ENCODE data around the gene ELF4. TPM values are rescaled to one million over a fixed set of nuclear protein-coding genes. Genes with fewer than 3 reads are reported as not detected.

ELF4 gene
- total RNA-seq, 3 donors from 2014 or later, result 26.3 to 65.0 (median 43.7) TPM

DNA sequence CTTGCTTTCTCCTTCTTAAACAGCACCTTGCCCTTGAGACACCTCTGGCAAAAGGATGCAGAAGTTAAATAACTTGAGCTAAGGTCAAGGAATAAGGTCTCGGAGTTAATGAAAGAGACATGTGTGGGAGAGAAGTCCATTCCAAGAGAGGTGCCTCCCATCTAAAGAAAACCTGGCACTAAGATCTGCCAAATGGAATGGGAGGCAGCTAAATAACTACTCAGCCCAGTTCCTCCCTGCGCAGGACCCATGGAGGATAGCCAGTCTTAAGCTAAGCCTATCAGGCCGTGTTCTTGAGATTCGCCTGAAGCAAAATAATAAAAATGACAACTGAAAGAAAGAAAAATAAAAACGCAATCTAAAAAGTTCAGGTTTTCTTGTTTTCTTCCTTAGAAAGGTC lies 20.7 kb upstream of the ELF4 start:
- intact Hi-C loops (cut with DNase I, micrococcal nuclease), result no loop called here
- TF ChIP-seq, protein P1, sequence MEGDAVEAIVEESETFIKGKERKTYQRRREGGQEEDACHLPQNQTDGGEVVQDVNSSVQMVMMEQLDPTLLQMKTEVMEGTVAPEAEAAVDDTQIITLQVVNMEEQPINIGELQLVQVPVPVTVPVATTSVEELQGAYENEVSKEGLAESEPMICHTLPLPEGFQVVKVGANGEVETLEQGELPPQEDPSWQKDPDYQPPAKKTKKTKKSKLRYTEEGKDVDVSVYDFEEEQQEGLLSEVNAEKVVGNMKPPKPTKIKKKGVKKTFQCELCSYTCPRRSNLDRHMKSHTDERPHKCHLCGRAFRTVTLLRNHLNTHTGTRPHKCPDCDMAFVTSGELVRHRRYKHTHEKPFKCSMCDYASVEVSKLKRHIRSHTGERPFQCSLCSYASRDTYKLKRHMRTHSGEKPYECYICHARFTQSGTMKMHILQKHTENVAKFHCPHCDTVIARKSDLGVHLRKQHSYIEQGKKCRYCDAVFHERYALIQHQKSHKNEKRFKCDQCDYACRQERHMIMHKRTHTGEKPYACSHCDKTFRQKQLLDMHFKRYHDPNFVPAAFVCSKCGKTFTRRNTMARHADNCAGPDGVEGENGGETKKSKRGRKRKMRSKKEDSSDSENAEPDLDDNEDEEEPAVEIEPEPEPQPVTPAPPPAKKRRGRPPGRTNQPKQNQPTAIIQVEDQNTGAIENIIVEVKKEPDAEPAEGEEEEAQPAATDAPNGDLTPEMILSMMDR (IDR thresholded peaks at IDR 0.05), result no peak
- DNase-seq (no peak), ATAC-seq (no peak)
- Histone ChIP-seq H3K4me3 (no peak overlapping the region), H3K36me3 (ENCODE audit: low read depth) (no peaks in the 10 kb centered on the region), H3K9me3 (no peaks in the 10 kb centered on the region), H3K4me1 (ENCODE audit: low read depth) (no peaks in the 10 kb centered on the region)

DNA sequence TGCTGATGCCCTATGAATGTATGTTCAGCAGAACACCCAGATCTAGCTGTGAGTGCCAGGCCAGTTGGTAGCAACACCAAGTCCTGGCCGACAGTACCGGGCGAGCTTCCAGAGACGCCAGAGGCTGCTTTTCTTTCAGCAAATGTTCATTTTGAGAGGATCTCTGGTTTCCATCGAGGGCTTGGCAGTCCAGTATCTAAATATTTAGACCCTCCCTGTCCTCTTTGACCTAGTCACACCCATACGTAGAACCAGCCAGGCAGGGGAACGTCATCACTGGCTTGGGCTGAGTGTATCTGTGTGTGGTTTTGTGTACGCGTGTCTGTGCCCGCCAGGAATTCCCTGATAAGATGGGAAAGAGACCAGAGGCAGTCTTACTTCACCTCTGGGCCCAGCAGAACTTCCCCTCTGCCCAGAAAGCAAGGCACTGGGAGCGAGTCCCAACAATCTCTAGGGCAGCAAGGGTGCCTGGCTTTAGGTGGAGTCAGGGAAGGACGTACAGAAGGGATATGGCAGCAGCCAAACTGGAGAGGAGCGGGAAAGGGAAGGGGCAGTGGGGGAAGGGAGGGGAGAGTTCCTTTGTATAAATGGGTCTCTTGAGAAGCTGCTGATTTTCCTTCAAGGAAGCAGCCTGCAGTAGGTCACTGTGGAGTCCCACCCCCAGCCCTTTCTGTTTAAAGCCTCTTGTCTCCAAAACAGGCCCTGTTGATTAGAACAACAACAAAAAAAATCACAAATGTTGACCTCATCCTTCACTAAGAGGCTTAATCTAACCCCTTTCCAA lies 15.0 kb upstream of the ELF4 start:
- no peak overlapping the region for H3K4me3 ChIP-seq
- DNase-seq (no peak), ATAC-seq (no peak)
- no peaks in the 10 kb centered on the region for H3K4me1 ChIP-seq (ENCODE audit: low read depth)
- intact Hi-C loops (cut with DNase I, micrococcal nuclease), result no loop called here
- no peaks in the 10 kb centered on the region for H3K36me3 ChIP-seq (ENCODE audit: low read depth)
- no peaks in the 10 kb centered on the region for H3K9me3 ChIP-seq
- TF ChIP-seq, protein P1 (IDR thresholded peaks at IDR 0.05), result no peak

DNA sequence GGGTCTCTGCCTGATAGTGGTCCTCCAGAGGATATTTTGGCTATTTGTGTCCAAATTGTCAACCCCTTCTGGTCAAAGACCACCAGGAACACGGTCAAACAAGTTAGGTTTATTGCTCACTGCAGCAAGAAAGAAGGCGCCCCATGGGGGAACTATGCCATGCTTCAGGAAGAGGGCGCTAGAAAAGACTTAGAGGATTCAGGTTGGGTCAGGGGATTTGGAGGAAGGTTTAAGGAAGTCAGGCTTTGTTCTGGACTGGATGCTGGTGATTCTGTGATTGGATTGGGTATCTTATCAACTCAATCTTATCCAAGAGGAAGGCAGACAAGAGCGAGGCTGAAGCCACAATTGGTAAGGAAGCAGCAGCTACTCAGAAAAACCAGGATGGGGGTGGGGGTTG lies 14.3 kb upstream of the ELF4 start:
- intact Hi-C loops (cut with DNase I, micrococcal nuclease), result no loop called here
- DNase-seq (no peak), ATAC-seq (no peak)
- no peaks in the 10 kb centered on the region for H3K4me1 ChIP-seq (ENCODE audit: low read depth)
- H3K4me3 ChIP-seq, result no peak overlapping the region
- no peaks in the 10 kb centered on the region for H3K9me3 ChIP-seq
- H3K36me3 ChIP-seq (ENCODE audit: low read depth), result no peaks in the 10 kb centered on the region
- TF ChIP-seq, protein P1 (IDR thresholded peaks at IDR 0.05), result no peak

DNA sequence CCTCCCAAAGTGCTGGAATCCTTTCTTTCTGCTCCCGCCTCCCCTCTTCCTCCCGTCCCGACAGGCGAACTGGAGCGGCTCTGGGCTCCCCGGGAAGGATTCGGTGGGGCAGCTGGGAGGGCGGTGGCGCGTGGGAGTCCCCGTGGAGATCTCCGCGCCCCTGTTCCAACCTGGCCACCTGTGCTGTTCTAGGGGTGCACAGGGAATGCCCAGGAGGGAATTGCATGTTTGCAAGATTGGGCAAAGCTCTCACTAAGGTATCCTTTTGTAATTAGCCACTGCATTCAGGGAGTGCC lies 11.2 kb upstream of the ELF4 start:
- Histone ChIP-seq H3K9me3 (no peaks in the 10 kb centered on the region), H3K4me1 (ENCODE audit: low read depth) (no peaks in the 10 kb centered on the region), H3K36me3 (ENCODE audit: low read depth) (no peaks in the 10 kb centered on the region), H3K4me3 (no peak overlapping the region)
- DNase-seq (peak in 1 of 3 donors; percentile 38), ATAC-seq (no peak)
- TF ChIP-seq, protein P1 (IDR thresholded peaks at IDR 0.05), result no peak
- intact Hi-C loops (cut with DNase I, micrococcal nuclease), result no loop called here

DNA sequence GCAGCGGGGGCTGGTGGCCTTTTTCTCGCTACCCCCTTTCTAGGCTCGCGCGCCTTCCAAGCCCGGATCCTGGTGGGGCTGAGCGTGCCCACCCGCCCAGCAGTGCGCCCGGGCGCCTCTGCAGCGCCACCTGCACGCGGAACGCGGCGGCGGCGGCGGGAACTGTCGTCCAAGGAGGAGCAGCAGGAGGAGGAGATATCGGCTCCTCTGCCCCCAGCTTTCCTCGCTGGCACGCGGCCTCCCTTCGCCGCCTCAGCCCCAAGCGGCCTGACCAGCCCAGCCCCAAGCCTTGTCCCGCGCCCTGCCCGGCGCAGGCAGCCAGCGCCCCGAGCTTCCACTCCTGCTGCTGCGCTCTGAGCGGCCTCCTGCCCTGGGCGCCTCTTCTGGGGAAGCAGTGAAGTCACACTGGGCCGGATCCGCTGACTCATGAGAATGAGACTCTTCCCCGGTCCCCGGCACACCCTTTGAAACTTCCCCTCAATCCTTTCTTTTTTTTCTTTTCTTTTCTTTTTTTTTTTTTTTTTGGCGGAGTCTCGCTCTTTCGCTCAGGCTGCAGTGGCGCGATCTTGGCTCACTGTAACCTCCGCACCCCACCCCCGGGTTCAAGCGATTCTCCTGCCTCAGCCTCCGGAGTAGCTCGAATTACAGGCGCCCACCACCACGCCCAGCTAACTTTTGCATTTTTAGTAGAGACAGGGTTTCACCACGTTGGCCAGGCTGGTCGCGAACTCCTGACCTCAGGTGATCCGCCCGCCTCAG lies 10.6 kb upstream of the ELF4 start:
- DNase-seq (peak; percentile 67 to 83 (median 82)), ATAC-seq (peak; percentile 88)
- H3K9me3 ChIP-seq, result no peaks in the 10 kb centered on the region
- no peak overlapping the region for H3K4me3 ChIP-seq
- no peaks in the 10 kb centered on the region for H3K36me3 ChIP-seq (ENCODE audit: low read depth)
- TF ChIP-seq, protein P1 (IDR thresholded peaks at IDR 0.05), result peak; percentile 22
- H3K4me1 ChIP-seq (ENCODE audit: low read depth), result no peaks in the 10 kb centered on the region
- intact Hi-C loops (cut with DNase I, micrococcal nuclease), result no loop called here

Data from mucosa of descending colon (tissue), 3 donors.